Stimulated activated CD4-positive, alpha-beta T cell treated with anti-CD3 and anti-CD28 coated beads, Interleukin-12 subunit alpha, Interleukin-12 subunit beta, amount 100 ng/mL, for 4 hours (primary cell): Measurements from ENCODE around the gene CNDP2.

Experiments
- DNase-seq: peaks from one replicate; pipeline ENCODE4 v3.0.0-alpha.2; 2020

Gene CNDP2

GRCh38 chr18:74495581-74496507 lies at the start of gene CNDP2:
Gene CNDP2, plus strand, starts transcription at chr18:74496363. Its CDS starts 3,611 bp downstream, at chr18:74499974.
- DNase-seq = peak; percentile 100

GRCh38 chr18:74446631-74447403 lies 49.3 kb upstream of the CNDP2 start:
- no peak for DNase-seq

GRCh38 chr18:74447404-74448152 lies 48.6 kb upstream of the CNDP2 start:
- DNase-seq = no peak

- DNase-seq = no peak
Observed at GRCh38 chr18:74450626-74451025, 45.5 kb upstream of the CNDP2 start.

- no peak for DNase-seq
Observed at GRCh38 chr18:74451148-74451547, 45.0 kb upstream of the CNDP2 start.

- DNase-seq = no peak
Observed at GRCh38 chr18:74453016-74453566, 43.1 kb upstream of the CNDP2 start.

GRCh38 chr18:74453642-74454198 lies 42.4 kb upstream of the CNDP2 start:
- no peak for DNase-seq

- DNase-seq = no peak
Observed at GRCh38 chr18:74454279-74454751, 41.8 kb upstream of the CNDP2 start.

- DNase-seq = no peak
Observed at GRCh38 chr18:74455386-74455785, 40.8 kb upstream of the CNDP2 start.

- no peak for DNase-seq
Observed at GRCh38 chr18:74456017-74456348, 40.2 kb upstream of the CNDP2 start.

GRCh38 chr18:74456349-74457042 lies 39.7 kb upstream of the CNDP2 start:
- DNase-seq = no peak

- DNase-seq = no peak
Observed at GRCh38 chr18:74457043-74457724, 39.0 kb upstream of the CNDP2 start, which contains the start of gene DIPK1C. Gene DIPK1C, minus strand, starts transcription at chr18:74457308. Its CDS starts 49 bp downstream, at chr18:74457259.

GRCh38 chr18:74457725-74458421 lies 38.3 kb upstream of the CNDP2 start:
- no peak for DNase-seq

- no peak for DNase-seq
Observed at GRCh38 chr18:74459889-74460288, 36.3 kb upstream of the CNDP2 start.

GRCh38 chr18:74460825-74461224 lies 35.3 kb upstream of the CNDP2 start:
- DNase-seq = no peak

GRCh38 chr18:74463254-74463653 lies 32.9 kb upstream of the CNDP2 start:
- DNase-seq = no peak

- DNase-seq = no peak
Observed at GRCh38 chr18:74463983-74464382, 32.2 kb upstream of the CNDP2 start.

- DNase-seq = no peak
Observed at GRCh38 chr18:74465775-74466174, 30.4 kb upstream of the CNDP2 start.

- DNase-seq = no peak
Observed at GRCh38 chr18:74468547-74469061, 27.6 kb upstream of the CNDP2 start.

- DNase-seq = no peak
Observed at GRCh38 chr18:74472312-74472711, 23.9 kb upstream of the CNDP2 start.
